Esophagus muscularis mucosa (tissue), 4 donors: ENCODE measurements around the gene IKZF3. TPM values are rescaled to one million over a fixed set of nuclear protein-coding genes. Genes with fewer than 3 reads are reported as not detected.
A peak's percentile ranks its signal among the peaks of the same experiment; 100 is the strongest.

Source experiments
- DNase-seq: peaks from one replicate; pipeline ENCODE4 v3.0.0-alpha.2; 2017; ENCODE audit errors: extremely low spot score
- H3K27ac ChIP-seq, 4 donors: fragments of 200-600 bp; sonication (generic); replicated peaks in 1 of 4; 1 replicate in 3 of 4; 2 replicates in 1 of 4; pipeline ENCODE4 v1.5.1; 2016 to 2019; ENCODE audit warnings: mild to moderate bottlenecking in 1 of 4
- H3K27me3 ChIP-seq, 4 donors: fragments of 200-600 bp; sonication (generic); one replicate each; pipeline versions ENCODE4 v1.5.1 to v1.6.0; 2016 to 2019
- H3K36me3 ChIP-seq, 4 donors: fragments of 200-600 bp; sonication (generic); one replicate each; pipeline ENCODE4 v1.5.1; 2016 to 2019
- H3K4me1 ChIP-seq, 4 donors: fragments of 200-600 bp; sonication (generic); one replicate each; pipeline ENCODE4 v1.5.1; 2016 to 2019
- H3K4me3 ChIP-seq, 4 donors: fragments of 200-600 bp; sonication (generic); 1 replicate in 2 of 4; 2 replicates in 2 of 4; pipeline ENCODE4 v1.5.1; 2016 to 2019; ENCODE audit warnings: mild to moderate bottlenecking in 4 of 4, moderate library complexity in 1 of 4
- H3K9me3 ChIP-seq, 4 donors: fragments of 200-600 bp; sonication (generic); 1 replicate in 3 of 4; 2 replicates in 1 of 4; pipeline ENCODE4 v1.5.1; 2016 to 2019
- CTCF ChIP-seq, 3 experiments: fragments of 200-600 bp in 2 of 3; fragments of 450-650 bp in 1 of 3; sonication (generic) in 2 of 3; IDR thresholded peaks; one replicate each; pipeline ENCODE4 v1.5.1; 2017 to 2019; ENCODE audit warnings: antibody characterized with exemption in 3 of 3, mild to moderate bottlenecking in 2 of 3, moderate library complexity in 1 of 3
- EP300 ChIP-seq: sonication (generic); formaldehyde crosslinking; IDR thresholded peaks from one replicate; pipeline ENCODE4 v1.6.1; 2017; ENCODE audit warnings: antibody characterized with exemption
- POLR2A ChIP-seq: fragments of 450-650 bp; IDR thresholded peaks from one replicate; pipeline ENCODE4 v1.6.1; 2017; ENCODE audit warnings: antibody characterized with exemption, moderate library complexity, mild to moderate bottlenecking, low read depth
- POLR2AphosphoS5 ChIP-seq, 2 donors: sonication (generic); formaldehyde crosslinking; IDR thresholded peaks; one replicate each; pipeline ENCODE4 v1.6.1; 2017; ENCODE audit warnings: antibody characterized with exemption in 2 of 2
- WGBS: methylation state at CpG from one replicate; pipeline ENCODE4 v1.1.5; 2018; 5-methylcytosine and 5-hydroxymethylcytosine counted together
- intact Hi-C: fragments of 100-400 bp; cut with DNase I; formaldehyde crosslinking; loops from one replicate; pipeline ENCODE4 v1.15.1; 2023
- total RNA-seq, 4 donors: library from RNA; depleted of rRNA; stranded (reverse); fragments of >200 nt; gene quantifications; one replicate each; pipeline versions ENCODE4 v1.1.0 to v1.2.1, GENCODE V29; 2016

IKZF3 gene
- total RNA-seq, 4 donors from 2014 or later: 0.83 to 3.8 (median 1.3) TPM

GRCh38 chr17:39756380-39757079 lies 107.6 kb downstream of the IKZF3 start:
- no peak for DNase-seq
- TF ChIP-seq POLR2AphosphoS5 (IDR thresholded peaks at IDR 0.05): no peak
- no peak for TF ChIP-seq CTCF (IDR thresholded peaks at IDR 0.05)
- TF ChIP-seq EP300: no peak
- TF ChIP-seq POLR2A: no peak
- H3K9me3 ChIP-seq: no peaks in the 10 kb centered on the region
- intact Hi-C loops: loop anchor here (10.0 kb wide), 1 partner anchor 198 kb away; no protein-coding TSS in a partner anchor
- no peak overlapping the region for H3K4me3 ChIP-seq
- peaks cover 0 to 20% (median under 1%) of the 10 kb centered on the region in 4 donors for H3K27me3 ChIP-seq
- 77% methylated on average over 7 of the region's 7 CpGs for WGBS
- no peaks in the 10 kb centered on the region for H3K36me3 ChIP-seq
- H3K27ac ChIP-seq: no peak overlapping the region
- H3K4me1 ChIP-seq: peaks cover 14 to 25% (median 22%) of the 10 kb centered on the region in 4 donors

GRCh38 chr17:39755554-39756379 lies 108.3 kb downstream of the IKZF3 start:
- peaks cover 17 to 25% (median 22%) of the 10 kb centered on the region in 4 donors for H3K4me1 ChIP-seq
- 60% methylated on average over 16 of the region's 18 CpGs for WGBS
- intact Hi-C loops: loop anchor here (10.0 kb wide), 1 partner anchor 199 kb away; no protein-coding TSS in a partner anchor
- no peak overlapping the region for H3K4me3 ChIP-seq
- H3K9me3 ChIP-seq: no peaks in the 10 kb centered on the region
- TF ChIP-seq POLR2AphosphoS5 (IDR thresholded peaks at IDR 0.05): no peak
- TF ChIP-seq CTCF (IDR thresholded peaks at IDR 0.05): no peak
- TF ChIP-seq POLR2A: no peak
- no peak for TF ChIP-seq EP300
- peak overlapping the region; percentile 89 to 97 (median 94) for H3K27ac ChIP-seq
- H3K27me3 ChIP-seq: peaks cover 0 to 19% (median 0%) of the 10 kb centered on the region in 4 donors
- no peak for DNase-seq
- H3K36me3 ChIP-seq: no peaks in the 10 kb centered on the region

- DNase-seq: no peak
- Histone ChIP-seq H3K27me3 (peaks cover 0 to 17% (median 0%) of the 10 kb centered on the region in 4 donors), H3K27ac (peak overlapping the region; percentile 89 to 97 (median 94)), H3K4me3 (peak overlapping the region; percentile 75 to 86 (median 82)), H3K36me3 (no peaks in the 10 kb centered on the region), H3K4me1 (peaks cover 20 to 25% (median 24%) of the 10 kb centered on the region in 4 donors), H3K9me3 (no peaks in the 10 kb centered on the region)
- WGBS: 33% methylated on average over 19 of the region's 21 CpGs
- intact Hi-C loops: loop anchor here (1.0 to 10.0 kb wide), 3 partner anchors 118 to 200 kb away; partner anchors contain the start of gene STARD3
- TF ChIP-seq EP300 (no peak), POLR2A (no peak)
Measured at GRCh38 chr17:39754958-39755553, 109.1 kb downstream of the IKZF3 start.

GRCh38 chr17:39754161-39754957 lies 109.8 kb downstream of the IKZF3 start:
- Histone ChIP-seq H3K4me3 (peak overlapping the region; percentile 75 to 86 (median 82)), H3K27ac (peak overlapping the region; percentile 89 to 97 (median 94)), H3K9me3 (no peaks in the 10 kb centered on the region), H3K4me1 (peaks cover 20 to 26% (median 24%) of the 10 kb centered on the region in 4 donors), H3K36me3 (no peaks in the 10 kb centered on the region), H3K27me3 (peaks cover 0 to 12% (median 0%) of the 10 kb centered on the region in 4 donors)
- TF ChIP-seq CTCF (IDR thresholded peaks at IDR 0.05) (peak; percentile 98 to 99 (median 99)), EP300 (no peak), POLR2A (no peak), POLR2AphosphoS5 (IDR thresholded peaks at IDR 0.05) (peak; percentile 83 to 87)
- peak; percentile 98 for DNase-seq
- 0% methylated on average over 15 of the region's 91 CpGs for WGBS
- intact Hi-C loops: loop anchor here (1.0 to 10.0 kb wide), 3 partner anchors 117 to 200 kb away; partner anchors contain the start of gene STARD3
